GM12892 (cell line): ENCODE measurements around the gene MND1.

ENCODE experiments used
- POLR2A ChIP-seq: IDR thresholded peaks from 2 replicates; pipeline ENCODE4 v1.6.1; 2011; ENCODE audit warnings: low read depth, low read length, control low read depth
- POLR2AphosphoS5 ChIP-seq: IDR thresholded peaks from 2 replicates; pipeline ENCODE4 v1.6.1; 2011; ENCODE audit warnings: low read depth, low read length, control low read depth

- TF ChIP-seq POLR2AphosphoS5 = no peak
- TF ChIP-seq POLR2A = no peak
Measured at GRCh38 chr4:153464068-153464467, 119.6 kb downstream of the MND1 start.
